Measurements from ENCODE around the gene MSL1.
A peak's percentile ranks its signal among the peaks of the same experiment; 100 is the strongest.

The MSL1 gene

GRCh38 chr17:40097931-40098845 is 23.6 kb upstream of the MSL1 start:
- TF ChIP-seq ZFX (IDR thresholded peaks at IDR 0.05; ENCODE audit: borderline replicate concordance) (no peak), CTCF (IDR thresholded peaks at IDR 0.05) (no peak)
- H3K27ac ChIP-seq, result peak overlapping the region; percentile 35

- peak overlapping the region; percentile 35 for H3K27ac ChIP-seq
- TF ChIP-seq ZFX (IDR thresholded peaks at IDR 0.05; ENCODE audit: borderline replicate concordance), result no peak
- TF ChIP-seq CTCF (IDR thresholded peaks at IDR 0.05), result no peak
Observed at GRCh38 chr17:40098846-40099618, 22.7 kb upstream of the MSL1 start.

- peak overlapping the region; percentile 64 for H3K27ac ChIP-seq
- TF ChIP-seq CTCF (IDR thresholded peaks at IDR 0.05) (no peak), ZFX (IDR thresholded peaks at IDR 0.05; ENCODE audit: borderline replicate concordance) (no peak)
Observed at GRCh38 chr17:40099619-40100418, 22.0 kb upstream of the MSL1 start.

- peak within 1 kb of the TSS; percentile 64 for H3K27ac ChIP-seq
- TF ChIP-seq ZFX (IDR thresholded peaks at IDR 0.05; ENCODE audit: borderline replicate concordance) (no peak), CTCF (IDR thresholded peaks at IDR 0.05) (no peak)
Observed at GRCh38 chr17:40100419-40100668, 21.4 kb upstream of the MSL1 start, which contains the start of gene NR1D1. NR1D1 (minus strand) TSS chr17:40100589; CDS start chr17:40100094, 495 bp downstream.

- TF ChIP-seq ZFX (IDR thresholded peaks at IDR 0.05; ENCODE audit: borderline replicate concordance) (no peak), CTCF (IDR thresholded peaks at IDR 0.05) (no peak)
Observed at GRCh38 chr17:40100669-40101366, 21.0 kb upstream of the MSL1 start.

GRCh38 chr17:40101367-40102210 is 20.2 kb upstream of the MSL1 start:
- TF ChIP-seq CTCF (IDR thresholded peaks at IDR 0.05) (no peak), ZFX (IDR thresholded peaks at IDR 0.05; ENCODE audit: borderline replicate concordance) (no peak)
- H3K27ac ChIP-seq, result 0 out of 2 replicates have a peak overlapping the region, but pooled peaks have one; percentile 64

More at GRCh38 chr17:40100669-40101366, 21.0 kb upstream of the MSL1 start:
- H3K27ac ChIP-seq, result peak overlapping the region; percentile 64

Data from 22Rv1 (cell line).